Endodermal cell (in vitro differentiated cells): Measurements from ENCODE around the gene SPTB. TPM values are rescaled to one million over a fixed set of nuclear protein-coding genes. Genes with fewer than 3 reads are reported as not detected.
"Not testable (repeated sequence)": the region's sequence is repeated elsewhere in the genome, so short reads cannot be mapped to it uniquely, and the experiment has no call there.

ENCODE experiments used
- DNase-seq: peaks from one replicate; pipeline ENCODE4 v3.0.0-alpha.2; 2017
- H3K27ac ChIP-seq: 2 replicates; pipeline ENCODE4 v1.5.1; 2013; ENCODE audit warnings: mild to moderate bottlenecking, low read depth, low read length, moderate library complexity
- H3K27me3 ChIP-seq: 2 replicates; pipeline ENCODE4 v1.6.1; 2013; ENCODE audit warnings: mild to moderate bottlenecking, low read length, moderate library complexity; ENCODE audit not compliant: insufficient read depth, control insufficient read depth, poor library complexity, severe bottlenecking
- H3K36me3 ChIP-seq: 2 replicates; pipeline ENCODE4 v1.7.0; 2013; ENCODE audit warnings: mild to moderate bottlenecking, low read length, moderate library complexity; ENCODE audit not compliant: control insufficient read depth, insufficient read depth
- H3K4me1 ChIP-seq: one replicate; pipeline ENCODE4 v1.7.0; 2013; ENCODE audit warnings: low read length; ENCODE audit not compliant: control insufficient read depth, insufficient read depth
- H3K4me3 ChIP-seq: 2 replicates; pipeline ENCODE4 v1.5.1; 2013; ENCODE audit warnings: mild to moderate bottlenecking, low read length, moderate library complexity
- H3K9ac ChIP-seq: 2 replicates; pipeline ENCODE4 v1.6.1; 2013; ENCODE audit warnings: mild to moderate bottlenecking, low read length, moderate library complexity; ENCODE audit not compliant: poor library complexity, severe bottlenecking; ENCODE audit errors: extremely low read depth
- H3K9me3 ChIP-seq: 2 replicates; pipeline ENCODE4 v1.6.1; 2013; ENCODE audit warnings: mild to moderate bottlenecking, low read length, moderate library complexity; ENCODE audit not compliant: control insufficient read depth
- H3K27ac Mint-ChIP-seq: 2 replicates; pipeline ENCODE4 v1.8.0; 2020; ENCODE audit warnings: mixed read lengths
- H3K27me3 Mint-ChIP-seq: 2 replicates; pipeline ENCODE4 v1.8.0; 2021; ENCODE audit warnings: mild to moderate bottlenecking, mixed read lengths; ENCODE audit not compliant: insufficient read depth
- H3K36me3 Mint-ChIP-seq: 2 replicates; pipeline ENCODE4 v1.8.0; 2020; ENCODE audit warnings: low read depth, mixed read lengths
- H3K4me1 Mint-ChIP-seq: 2 replicates; pipeline ENCODE4 v1.8.0; 2020; ENCODE audit warnings: mixed read lengths
- H3K4me3 Mint-ChIP-seq: 2 replicates; pipeline ENCODE4 v1.8.0; 2020; ENCODE audit warnings: mild to moderate bottlenecking, moderate library complexity, mixed read lengths
- H3K9me3 Mint-ChIP-seq: 2 replicates; pipeline ENCODE4 v1.8.0; 2020; ENCODE audit warnings: mild to moderate bottlenecking, mixed read lengths
- WGBS, 2 experiments: methylation state at CpG; one replicate each; pipeline versions ENCODE4 v1.1.5 to v1.1.7; 2013; ENCODE audit warnings: missing lambda C conversion rate in 2 of 2, mixed read lengths in 1 of 2; ENCODE audit not compliant: insufficient coverage in 1 of 2, insufficient read length in 1 of 2; 5-methylcytosine and 5-hydroxymethylcytosine counted together
- total RNA-seq, 2 donors: library from RNA; stranded (reverse); fragmentation: NEBNext Ultra II Directional in 1 of 2; extraction: Animal tissue kit (Norgen Biotek cat#: 25700) in 1 of 2; gene quantifications; 2 replicates in 1 of 2; 3 replicates in 1 of 2; pipeline ENCODE4 v1.2.1, GENCODE V29; 2021
- TF ChIP-seq, protein P1 (sequence below): fragments of 200-600 bp; sonication (generic); conservative IDR thresholded peaks from 2 replicates; pipeline ENCODE4 v1.5.0; 2021; ENCODE audit warnings: antibody characterized with exemption, mild to moderate bottlenecking

SPTB gene
- total RNA-seq, 2 donors from 2014 or later, result 0.77 to 1.4 TPM

DNA sequence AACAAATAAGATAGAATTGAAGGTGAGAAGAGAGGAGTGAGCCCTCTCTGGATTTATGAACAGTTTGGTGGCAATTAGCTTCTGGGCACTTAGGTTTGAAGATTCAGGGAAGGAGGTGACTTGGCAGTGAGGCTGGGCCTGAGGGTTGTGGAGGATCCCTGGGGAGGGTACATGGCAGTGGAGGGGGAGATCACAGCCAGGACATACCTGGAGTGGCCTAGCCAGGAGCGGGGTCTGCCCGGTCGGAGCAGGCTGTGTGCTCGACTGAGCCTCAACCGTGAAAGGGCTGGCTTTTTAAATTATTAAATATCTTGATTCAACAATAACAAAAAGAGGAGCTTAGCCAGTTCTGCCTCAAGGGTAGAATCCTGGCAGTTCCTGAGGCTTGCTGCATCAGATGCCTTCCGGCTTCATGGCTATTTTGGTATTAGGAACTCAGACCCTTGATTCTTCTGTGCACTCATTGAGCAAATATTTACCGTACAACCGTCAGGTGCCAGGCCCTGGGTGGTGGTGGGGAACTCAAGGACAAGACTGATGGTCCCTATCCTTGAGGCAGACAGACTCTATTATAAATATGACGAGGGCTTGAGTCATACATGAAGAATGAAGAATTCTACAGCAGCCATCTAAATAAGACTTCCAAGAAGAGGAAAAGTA, 73.4 kb downstream of the SPTB start:
- H3K9me3 ChIP-seq, result no peaks in the 10 kb centered on the region
- H3K9ac ChIP-seq, result no peak overlapping the region
- no peak overlapping the region for H3K4me3 ChIP-seq
- Mint-ChIP-seq H3K27me3 (no peaks in the 10 kb centered on the region), H3K4me1 (no peaks in the 10 kb centered on the region), H3K36me3 (no peaks in the 10 kb centered on the region), H3K4me3 (no peak overlapping the region), H3K27ac (no peak overlapping the region), H3K9me3 (no peaks in the 10 kb centered on the region)
- no peaks in the 10 kb centered on the region for H3K36me3 ChIP-seq
- TF ChIP-seq, protein P1, sequence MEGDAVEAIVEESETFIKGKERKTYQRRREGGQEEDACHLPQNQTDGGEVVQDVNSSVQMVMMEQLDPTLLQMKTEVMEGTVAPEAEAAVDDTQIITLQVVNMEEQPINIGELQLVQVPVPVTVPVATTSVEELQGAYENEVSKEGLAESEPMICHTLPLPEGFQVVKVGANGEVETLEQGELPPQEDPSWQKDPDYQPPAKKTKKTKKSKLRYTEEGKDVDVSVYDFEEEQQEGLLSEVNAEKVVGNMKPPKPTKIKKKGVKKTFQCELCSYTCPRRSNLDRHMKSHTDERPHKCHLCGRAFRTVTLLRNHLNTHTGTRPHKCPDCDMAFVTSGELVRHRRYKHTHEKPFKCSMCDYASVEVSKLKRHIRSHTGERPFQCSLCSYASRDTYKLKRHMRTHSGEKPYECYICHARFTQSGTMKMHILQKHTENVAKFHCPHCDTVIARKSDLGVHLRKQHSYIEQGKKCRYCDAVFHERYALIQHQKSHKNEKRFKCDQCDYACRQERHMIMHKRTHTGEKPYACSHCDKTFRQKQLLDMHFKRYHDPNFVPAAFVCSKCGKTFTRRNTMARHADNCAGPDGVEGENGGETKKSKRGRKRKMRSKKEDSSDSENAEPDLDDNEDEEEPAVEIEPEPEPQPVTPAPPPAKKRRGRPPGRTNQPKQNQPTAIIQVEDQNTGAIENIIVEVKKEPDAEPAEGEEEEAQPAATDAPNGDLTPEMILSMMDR, result no peak
- no peak for DNase-seq
- WGBS, 2 experiments, result 89 to 91% methylated on average over 4 to 9 of the region's 9 CpGs
- H3K27me3 ChIP-seq, result no peaks in the 10 kb centered on the region
- no peak overlapping the region for H3K27ac ChIP-seq
- H3K4me1 ChIP-seq, result no peaks in the 10 kb centered on the region

DNA sequence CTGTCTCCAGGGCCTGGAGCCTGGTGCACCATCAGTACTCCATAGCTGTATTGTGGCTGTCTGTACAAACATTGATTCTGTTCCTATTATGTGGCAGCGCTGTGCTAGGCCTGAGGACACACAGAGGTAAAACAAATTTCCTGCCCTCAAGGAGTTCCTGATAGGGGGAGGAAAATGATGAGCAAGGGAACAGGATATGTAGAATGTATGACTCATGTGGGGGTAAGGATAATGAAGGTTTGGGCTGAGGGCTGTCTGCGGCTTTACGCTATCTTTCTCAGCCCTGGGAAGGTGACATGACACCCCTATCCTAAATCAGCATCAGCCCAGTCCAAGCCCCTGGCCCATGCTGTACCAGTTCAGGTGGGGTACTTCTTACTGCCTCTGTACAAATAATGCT, 74.1 kb downstream of the SPTB start:
- not testable (repeated sequence) for H3K27me3 Mint-ChIP-seq, H3K36me3 ChIP-seq, H3K27me3 ChIP-seq, DNase-seq, H3K27ac ChIP-seq, H3K36me3 Mint-ChIP-seq, H3K4me1 Mint-ChIP-seq, H3K4me3 Mint-ChIP-seq, H3K27ac Mint-ChIP-seq, H3K9me3 Mint-ChIP-seq, H3K9ac ChIP-seq, H3K4me3 ChIP-seq, H3K4me1 ChIP-seq, H3K9me3 ChIP-seq
- 90% methylated on average over 3 of the region's 3 CpGs; no CpG with 5 or more reads in 1 of the 2 experiments for whole genome bisulfite sequencing, 2 experiments

DNA sequence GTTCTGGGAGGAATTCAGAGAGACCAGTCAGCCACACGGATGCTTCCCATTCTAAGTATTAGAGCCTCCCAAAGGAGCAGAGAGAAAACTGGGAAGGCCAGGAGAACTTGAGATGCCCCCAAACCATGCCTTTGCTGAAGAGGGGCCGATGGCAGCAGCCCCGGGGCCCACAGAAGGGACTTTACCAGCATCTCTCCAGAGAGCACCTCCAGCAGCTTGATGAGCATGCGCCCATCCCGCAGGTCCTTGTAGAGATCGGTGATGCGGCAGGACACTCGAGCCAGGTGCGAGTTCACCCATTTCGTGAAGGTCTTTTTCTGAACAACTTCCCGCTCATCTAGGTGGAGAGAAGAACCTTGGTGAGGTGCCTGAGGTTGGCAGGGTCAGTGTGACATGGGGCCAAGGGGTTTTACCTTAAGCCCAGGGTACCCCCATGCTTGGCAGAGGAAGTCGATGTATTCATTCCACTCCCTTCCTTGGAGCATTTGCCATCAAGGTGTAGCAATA, 74.9 kb downstream of the SPTB start:
- Histone ChIP-seq H3K9ac (no peak overlapping the region), H3K4me3 (no peak overlapping the region), H3K4me1 (no peaks in the 10 kb centered on the region), H3K9me3 (no peaks in the 10 kb centered on the region), H3K27me3 (no peaks in the 10 kb centered on the region), H3K36me3 (no peaks in the 10 kb centered on the region), H3K27ac (no peak overlapping the region)
- H3K27me3 Mint-ChIP-seq, result no peaks in the 10 kb centered on the region
- no peak for DNase-seq
- H3K36me3 Mint-ChIP-seq, result no peaks in the 10 kb centered on the region
- 88 to 89% methylated on average over 7 to 12 of the region's 12 CpGs for WGBS, 2 experiments
- H3K4me3 Mint-ChIP-seq, result no peak overlapping the region
- H3K9me3 Mint-ChIP-seq, result no peaks in the 10 kb centered on the region
- no peak overlapping the region for H3K27ac Mint-ChIP-seq
- no peaks in the 10 kb centered on the region for H3K4me1 Mint-ChIP-seq
- TF ChIP-seq, protein P1, result no peak
